ENCODE results near the gene PDCD1.
A peak's percentile ranks its signal among the peaks of the same experiment; 100 is the strongest.
"Not testable (repeated sequence)": the region's sequence is repeated elsewhere in the genome, so short reads cannot be mapped to it uniquely, and the experiment has no call there.

Gene PDCD1

GRCh38 chr2:241877989-241878970 is 19.6 kb upstream of the PDCD1 start:
- peak; percentile 19 to 24 for ATAC-seq

- ATAC-seq: no peak
Measured at GRCh38 chr2:241877197-241877685, 18.5 kb upstream of the PDCD1 start.

DNA sequence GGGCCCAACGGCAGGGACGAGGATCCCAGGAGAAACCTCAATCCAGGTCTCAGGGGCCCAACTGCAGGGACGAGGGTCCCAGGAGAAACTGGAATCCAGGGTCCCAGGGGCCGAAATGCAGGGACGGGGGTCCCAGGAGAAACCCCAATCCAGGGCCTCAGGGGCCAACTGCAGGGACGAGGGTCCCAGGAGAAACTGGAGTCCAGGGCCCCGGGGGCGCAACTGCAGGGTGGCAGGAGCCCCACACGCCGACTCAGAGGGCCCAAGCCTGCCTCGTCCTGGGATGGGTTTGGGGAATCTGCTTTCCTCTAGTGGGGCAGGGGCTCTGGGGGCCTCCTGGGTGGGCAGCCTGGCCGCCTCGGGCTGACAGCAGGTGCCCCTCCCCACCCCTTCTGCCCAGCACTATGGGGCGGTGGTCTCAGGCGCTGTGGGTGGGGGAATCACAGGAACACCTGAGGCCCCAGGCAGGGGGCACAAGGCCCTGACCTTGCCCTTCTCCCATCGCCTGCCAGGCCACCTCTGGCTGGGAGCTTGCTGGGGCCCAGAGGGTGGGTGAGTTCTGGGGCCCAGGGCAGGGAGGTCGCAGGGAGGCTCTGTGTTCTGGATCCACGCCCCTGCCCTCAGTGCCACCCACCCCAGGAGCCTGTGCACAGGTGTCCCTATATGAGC is 18.0 kb upstream of the PDCD1 start:
- ATAC-seq: no peak

DNA sequence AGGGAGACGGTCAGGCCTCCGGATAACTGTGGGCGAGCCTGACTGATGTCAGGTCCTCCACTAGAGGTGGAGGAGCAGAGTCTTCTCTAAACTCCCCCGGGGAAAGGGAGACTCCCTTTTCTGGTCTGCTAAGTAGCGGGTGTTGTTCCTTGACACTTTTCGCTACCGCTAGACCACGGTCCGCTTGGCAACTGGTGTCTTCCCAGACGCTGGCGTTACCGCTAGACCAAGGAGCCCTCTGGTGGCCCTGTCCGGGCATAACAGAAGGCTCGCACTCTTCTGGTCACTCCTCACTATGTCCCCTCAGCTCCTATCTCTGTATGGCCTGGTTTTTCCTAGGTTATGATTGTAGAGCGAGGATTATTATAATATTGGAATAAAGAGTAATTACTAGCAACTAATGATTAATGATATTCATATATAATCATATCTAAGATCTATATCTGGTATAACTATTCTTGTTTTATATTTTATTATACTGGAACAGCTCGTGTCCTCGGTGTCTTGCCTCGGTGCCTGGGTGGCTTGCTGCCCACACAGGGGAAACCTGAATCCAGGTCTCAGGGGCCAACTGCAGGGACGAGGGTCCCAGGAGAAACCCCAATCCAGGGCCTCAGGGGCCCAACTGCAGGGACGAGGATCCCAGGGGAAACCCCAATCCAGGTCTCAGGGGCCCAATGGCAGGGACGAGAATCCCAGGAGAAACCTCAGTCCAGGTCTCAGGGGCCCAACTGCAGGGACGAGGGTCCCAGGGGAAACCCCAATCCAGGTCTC is 17.2 kb upstream of the PDCD1 start:
- not testable (repeated sequence) for ATAC-seq

- no peak for ATAC-seq
Measured at GRCh38 chr2:241874277-241874925, 15.7 kb upstream of the PDCD1 start.

DNA sequence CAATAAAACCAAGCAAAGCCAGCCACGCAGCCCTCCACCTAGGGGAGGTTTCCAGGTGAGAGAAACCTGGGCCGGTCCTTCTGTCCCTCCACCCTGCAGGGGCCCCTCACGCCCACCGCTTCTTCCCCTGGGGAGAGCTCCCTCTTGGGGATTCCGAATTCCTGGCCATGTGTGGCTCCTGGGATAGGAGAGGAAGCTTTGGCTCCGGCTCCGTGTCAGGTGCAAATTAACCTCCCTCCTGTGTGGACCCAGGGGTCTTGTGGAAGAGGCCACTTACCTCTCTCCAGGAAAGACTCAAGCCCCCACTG is 15.1 kb upstream of the PDCD1 start:
- no peak for ATAC-seq

- no peak for ATAC-seq
Measured at GRCh38 chr2:241873081-241873802, 14.5 kb upstream of the PDCD1 start.

GRCh38 chr2:241872313-241872642 is 13.6 kb upstream of the PDCD1 start:
- ATAC-seq: no peak

DNA sequence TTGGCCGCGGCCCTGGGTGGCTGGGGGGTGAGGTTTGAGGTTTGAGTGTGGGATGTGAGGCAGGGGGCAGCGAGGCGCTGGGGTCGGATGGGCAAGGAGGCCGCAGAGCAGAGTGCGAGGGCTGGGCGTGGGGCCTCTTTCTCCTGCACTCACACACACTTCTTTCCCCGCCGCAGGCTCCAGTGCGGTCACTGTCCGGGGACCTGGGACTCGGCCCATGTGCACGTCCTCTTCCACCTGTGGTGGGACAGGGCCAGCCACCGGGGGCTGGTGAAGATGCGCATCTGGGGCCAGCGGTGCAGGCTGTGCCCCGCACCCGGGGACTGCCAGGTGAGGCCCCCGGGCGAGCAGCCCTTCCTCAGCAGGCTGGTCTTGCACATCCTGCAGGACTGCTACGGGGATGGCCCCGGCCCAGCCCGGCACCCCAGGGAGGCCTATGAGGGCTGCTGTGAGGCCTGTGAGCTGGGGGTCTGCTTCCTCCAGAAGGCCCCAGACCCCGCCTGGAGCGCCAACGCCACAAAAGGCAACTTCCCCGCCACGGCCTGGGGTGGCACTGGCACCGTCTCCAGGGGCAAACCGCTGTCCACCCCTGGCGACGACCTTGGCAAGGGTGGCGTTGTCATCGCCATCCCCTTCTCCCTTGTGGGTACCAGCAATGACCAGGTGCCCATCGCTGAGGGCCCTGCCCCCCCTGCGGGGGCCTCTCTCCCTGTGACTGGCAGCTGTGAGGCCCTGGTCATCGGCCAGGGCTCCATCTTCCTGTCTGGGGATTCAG is 13.0 kb upstream of the PDCD1 start:
- ATAC-seq: no peak

GRCh38 chr2:241870611-241871537 is 12.2 kb upstream of the PDCD1 start:
- ATAC-seq: no peak

DNA sequence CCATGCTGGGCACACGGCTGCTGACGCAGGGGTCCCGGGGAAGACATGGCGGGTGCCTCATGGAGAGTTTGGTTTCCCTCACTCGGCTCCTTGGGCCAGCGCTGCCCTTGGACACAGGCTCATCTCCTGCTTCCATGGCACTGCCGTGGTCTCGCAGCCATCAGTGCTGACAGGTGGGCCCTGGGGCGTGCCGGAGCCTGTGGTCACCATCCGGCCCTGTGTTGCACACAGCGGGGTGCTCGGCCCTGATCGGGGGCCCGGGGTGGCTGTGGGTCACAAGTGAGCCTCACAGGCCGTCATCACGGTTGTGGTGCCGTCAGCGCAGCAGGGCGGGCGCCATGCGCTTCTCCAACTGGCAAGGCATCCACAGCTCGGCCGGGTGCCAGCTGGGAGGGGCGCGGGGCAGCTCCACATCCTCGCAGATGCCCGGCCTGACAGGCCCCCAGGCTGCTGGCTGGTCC is 11.4 kb upstream of the PDCD1 start:
- no peak for ATAC-seq

GRCh38 chr2:241869087-241869961 is 10.6 kb upstream of the PDCD1 start, which contains the start of gene RTP5:
Gene RTP5, plus strand, starts transcription at chr2:241869729. Its CDS starts 28 bp downstream, at chr2:241869757.
- ATAC-seq: no peak

GRCh38 chr2:241868661-241869081 is 10.0 kb upstream of the PDCD1 start:
- ATAC-seq: no peak

- peak; percentile 31 to 34 for ATAC-seq
Measured at GRCh38 chr2:241867776-241868420, 9.2 kb upstream of the PDCD1 start.

DNA sequence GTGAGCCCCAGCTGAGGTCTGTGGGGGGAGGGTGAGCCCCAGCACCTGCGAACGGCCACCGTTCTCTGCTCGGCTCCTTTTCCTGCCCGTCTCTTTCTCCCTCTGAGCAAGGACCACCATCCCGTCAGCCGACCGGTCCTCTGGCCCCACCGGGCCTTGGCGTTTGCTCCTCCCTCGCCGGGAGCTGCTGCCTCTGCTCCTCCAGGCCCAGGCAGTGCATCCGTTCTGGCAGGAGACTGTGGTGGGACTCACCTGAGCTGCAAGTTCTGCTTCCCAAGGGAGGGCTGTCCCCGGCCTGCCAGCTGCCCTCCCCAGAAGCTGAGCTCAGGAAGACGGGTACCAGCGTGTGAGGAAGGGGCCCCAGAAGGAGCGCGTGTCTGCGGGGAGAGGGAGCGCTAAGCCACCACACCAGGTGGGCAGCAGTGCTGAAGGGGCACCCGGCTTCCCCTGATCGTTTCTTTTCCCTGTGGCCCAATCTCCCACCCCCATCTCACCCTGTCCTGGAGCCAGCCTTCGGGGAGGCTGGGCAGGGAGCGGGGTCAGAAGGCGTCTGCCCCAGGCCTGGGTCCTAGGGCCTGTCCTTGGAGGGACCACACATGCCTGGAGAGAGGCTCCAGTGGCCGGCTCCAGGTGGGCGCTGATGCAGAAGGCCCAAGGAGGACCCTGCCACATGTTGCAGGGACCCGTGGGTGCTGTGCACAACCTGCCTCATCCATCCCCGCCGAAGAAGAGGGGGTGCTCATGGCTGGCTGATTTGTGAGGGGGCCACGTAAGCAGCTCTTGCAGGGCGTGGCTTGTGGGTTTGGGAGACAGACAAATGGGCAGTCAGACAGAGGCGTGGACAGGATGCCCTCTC is 8.3 kb upstream of the PDCD1 start:
- no peak for ATAC-seq

DNA sequence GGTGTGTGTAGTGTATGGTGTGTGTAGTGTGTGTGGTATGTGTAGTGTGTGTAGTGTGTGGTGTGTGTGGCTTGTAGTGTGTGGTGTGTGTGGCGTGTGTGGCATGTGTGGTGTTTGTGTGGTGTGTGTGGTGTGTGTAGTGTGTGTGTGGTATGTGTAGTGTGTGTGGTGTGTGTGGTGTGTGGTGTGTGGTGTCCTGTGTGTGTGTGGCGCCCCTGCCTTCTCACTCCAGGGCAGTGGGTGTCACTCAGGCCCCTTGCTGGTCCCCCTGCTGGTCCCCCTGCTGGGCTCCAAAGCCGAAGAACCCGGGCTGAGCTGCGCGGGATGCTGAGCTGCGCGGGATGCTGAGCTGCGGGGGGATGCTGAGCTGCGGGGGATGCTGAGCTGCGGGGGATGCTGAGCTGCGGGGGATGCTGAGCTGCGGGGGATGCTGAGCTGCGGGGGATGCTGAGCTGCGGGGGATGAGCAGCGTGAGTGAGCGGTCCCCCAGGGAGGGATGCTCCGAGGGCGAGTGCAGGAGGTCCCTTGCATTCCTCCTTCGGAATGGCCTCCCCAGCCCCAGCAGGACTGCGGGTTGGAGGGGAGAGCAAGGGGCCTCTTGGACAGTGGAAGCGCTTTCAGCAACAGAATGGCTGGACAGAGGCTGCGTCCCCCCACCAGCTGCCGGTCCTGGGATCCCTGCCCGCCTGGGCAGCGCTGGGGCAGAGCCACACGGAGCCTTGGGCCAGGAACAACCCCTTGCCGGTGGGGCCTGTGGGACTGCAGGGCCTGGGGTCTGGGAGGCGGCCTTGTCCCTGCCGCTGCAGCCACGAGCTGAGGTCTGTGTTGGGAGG is 7.5 kb upstream of the PDCD1 start:
- no peak for ATAC-seq

Measured in activated CD4-positive, CD25-positive, alpha-beta regulatory T cell treated with anti-CD3 and anti-CD28 coated beads, Interleukin-2, amount 50 U/mL, for 24 hours (primary cell).